H9 (cell line): Measurements from ENCODE around the gene LRRN4. TPM values are rescaled to one million over a fixed set of nuclear protein-coding genes. Genes with fewer than 3 reads are reported as not detected.

ENCODE experiments used
- DNase-seq: peaks from one replicate; pipeline ENCODE4 v3.0.0-alpha.2; 2017
- H2AFZ ChIP-seq: one replicate; pipeline ENCODE4 v1.6.1; 2013; ENCODE audit warnings: mild to moderate bottlenecking, low read length, control low read depth, moderate library complexity
- H2AK5ac ChIP-seq: 2 replicates; pipeline ENCODE4 v1.6.1; 2013; ENCODE audit warnings: low read length, control low read depth, mixed read lengths; ENCODE audit not compliant: insufficient read length
- H2BK120ac ChIP-seq: one replicate; pipeline ENCODE4 v1.6.1; 2013; ENCODE audit warnings: low read depth, mild to moderate bottlenecking, low read length, control low read depth, inconsistent platforms; ENCODE audit not compliant: poor library complexity, severe bottlenecking
- H2BK12ac ChIP-seq: 2 replicates; pipeline ENCODE4 v1.6.1; 2013; ENCODE audit warnings: low read length, control low read depth, mixed read lengths, low read depth; ENCODE audit not compliant: insufficient read length
- H2BK15ac ChIP-seq: 2 replicates; pipeline ENCODE4 v1.6.1; 2013; ENCODE audit warnings: low read depth, low read length, control low read depth
- H2BK20ac ChIP-seq: one replicate; pipeline ENCODE4 v1.6.1; 2013; ENCODE audit warnings: low read depth, mild to moderate bottlenecking, low read length, control low read depth, inconsistent platforms; ENCODE audit not compliant: poor library complexity, severe bottlenecking
- H2BK5ac ChIP-seq: 2 replicates; pipeline ENCODE4 v1.6.1; 2013; ENCODE audit warnings: low read length, control low read depth, mixed read lengths; ENCODE audit not compliant: insufficient read length
- H3K14ac ChIP-seq: 2 replicates; pipeline ENCODE4 v1.6.1; 2013; ENCODE audit warnings: low read length, control low read depth; ENCODE audit not compliant: insufficient read depth
- H3K18ac ChIP-seq: 2 replicates; pipeline ENCODE4 v1.6.1; 2013; ENCODE audit warnings: low read depth, mild to moderate bottlenecking, mixed read lengths, low read length, control low read depth; ENCODE audit not compliant: insufficient read length
- H3K23ac ChIP-seq: 2 replicates; pipeline ENCODE4 v1.6.1; 2013; ENCODE audit warnings: low read length, control low read depth, mixed read lengths, low read depth; ENCODE audit not compliant: insufficient read length
- H3K23me2 ChIP-seq: 2 replicates; pipeline ENCODE4 v1.6.1; 2013; ENCODE audit warnings: low read depth, mild to moderate bottlenecking, mixed read lengths, low read length, control low read depth; ENCODE audit not compliant: insufficient read length, poor library complexity, severe bottlenecking
- H3K27ac ChIP-seq: 2 replicates; pipeline ENCODE4 v1.5.1; 2013; ENCODE audit warnings: low read length, control low read depth, mixed read lengths, low read depth; ENCODE audit not compliant: insufficient read length
- H3K27me3 ChIP-seq: 2 replicates; pipeline ENCODE4 v1.6.1; 2013; ENCODE audit warnings: low read length, control low read depth, inconsistent platforms; ENCODE audit not compliant: insufficient read depth
- H3K4ac ChIP-seq: 2 replicates; pipeline ENCODE4 v1.6.1; 2013; ENCODE audit warnings: low read depth, mild to moderate bottlenecking, control low read depth, inconsistent platforms, low read length, moderate library complexity
- H3K4me1 ChIP-seq: 2 replicates; pipeline ENCODE4 v1.6.1; 2013; ENCODE audit warnings: low read length, control low read depth, inconsistent platforms; ENCODE audit not compliant: insufficient read depth
- H3K4me2 ChIP-seq: 2 replicates; pipeline ENCODE4 v1.6.1; 2013; ENCODE audit warnings: low read length, control low read depth, mixed read lengths; ENCODE audit not compliant: insufficient read length, insufficient read depth
- H3K56ac ChIP-seq: 2 replicates; pipeline ENCODE4 v1.6.1; 2013; ENCODE audit warnings: low read depth, mild to moderate bottlenecking, mixed read lengths, low read length, control low read depth; ENCODE audit not compliant: insufficient read length
- H3K79me1 ChIP-seq: 2 replicates; pipeline ENCODE4 v1.6.1; 2013; ENCODE audit warnings: low read depth, mild to moderate bottlenecking, moderate library complexity, low read length, control low read depth, inconsistent platforms; ENCODE audit not compliant: insufficient read depth, poor library complexity, severe bottlenecking
- H3K79me2 ChIP-seq: 2 replicates; pipeline ENCODE4 v1.6.1; 2013; ENCODE audit warnings: low read length, control low read depth, inconsistent platforms; ENCODE audit not compliant: insufficient read depth
- H3K9ac ChIP-seq: 2 replicates; pipeline ENCODE4 v1.6.1; 2013; ENCODE audit warnings: low read length, control low read depth, mixed read lengths; ENCODE audit not compliant: insufficient read length; ENCODE audit errors: extremely low read depth
- H3K9me3 ChIP-seq: one replicate; pipeline ENCODE4 v1.6.1; 2013; ENCODE audit warnings: low read depth, low read length, inconsistent platforms; ENCODE audit not compliant: control insufficient read depth
- H3T11ph ChIP-seq: one replicate; pipeline ENCODE4 v1.6.1; 2013; ENCODE audit warnings: mild to moderate bottlenecking, low read length, control low read depth, inconsistent platforms
- H4K20me1 ChIP-seq: one replicate; pipeline ENCODE4 v1.6.1; 2013; ENCODE audit not compliant: control insufficient read depth, insufficient read length, insufficient read depth
- H4K5ac ChIP-seq: 2 replicates; pipeline ENCODE4 v1.6.1; 2013; ENCODE audit warnings: low read depth, mild to moderate bottlenecking, mixed read lengths, low read length, control low read depth; ENCODE audit not compliant: insufficient read length
- H4K8ac ChIP-seq: replicated peaks from 2 replicates; pipeline ENCODE4 v1.6.1; 2013; ENCODE audit warnings: low read length, control low read depth, mixed read lengths, low read depth; ENCODE audit not compliant: insufficient read length
- H4K91ac ChIP-seq: 2 replicates; pipeline ENCODE4 v1.6.1; 2013; ENCODE audit warnings: low read depth, mild to moderate bottlenecking, moderate library complexity, mixed read lengths, low read length, control low read depth; ENCODE audit not compliant: insufficient read length
- H3K27ac Mint-ChIP-seq, 3 experiments: 2 replicates in 2 of 3; 3 replicates in 1 of 3; pipeline ENCODE4 v1.8.0; 2020 to 2021; ENCODE audit warnings: mixed read lengths in 3 of 3, mild to moderate bottlenecking in 1 of 3, moderate library complexity in 1 of 3
- H3K27me3 Mint-ChIP-seq: 2 replicates; pipeline ENCODE4 v1.8.0; 2021; ENCODE audit warnings: low read depth, mild to moderate bottlenecking, moderate library complexity, mixed read lengths
- H3K36me3 Mint-ChIP-seq, 3 experiments: 2 replicates in 2 of 3; 3 replicates in 1 of 3; pipeline ENCODE4 v1.8.0; 2020 to 2021; ENCODE audit warnings: low read depth in 3 of 3, mixed read lengths in 3 of 3; ENCODE audit not compliant: insufficient read depth in 1 of 3
- H3K4me1 Mint-ChIP-seq, 2 experiments: 2 replicates each; pipeline ENCODE4 v1.8.0; 2020; ENCODE audit warnings: mixed read lengths in 2 of 2
- H3K4me3 Mint-ChIP-seq, 2 experiments: 2 replicates in 1 of 2; 3 replicates in 1 of 2; pipeline ENCODE4 v1.8.0; 2020 to 2021; ENCODE audit warnings: mild to moderate bottlenecking in 2 of 2, mixed read lengths in 2 of 2, moderate library complexity in 1 of 2
- H3K9me3 Mint-ChIP-seq, 2 experiments: 2 replicates in 1 of 2; 3 replicates in 1 of 2; pipeline ENCODE4 v1.8.0; 2020; ENCODE audit warnings: mild to moderate bottlenecking in 2 of 2, mixed read lengths in 2 of 2, moderate library complexity in 1 of 2
- CTCF ChIP-seq: fragments of 200-600 bp; sonication (generic); conservative IDR thresholded peaks from 3 replicates; pipeline ENCODE4 v1.8.0; 2021; ENCODE audit warnings: antibody characterized with exemption, mild to moderate bottlenecking
- WGBS: extraction: QIAGEN DNeasy Blood & Tissue Kit; methylation state at CpG from one replicate; pipeline ENCODE4 v1.1.7; 2013; ENCODE audit warnings: missing lambda C conversion rate, low lambda C conversion rate, mixed read lengths; ENCODE audit not compliant: insufficient read length; ENCODE audit errors: extremely low coverage; 5-methylcytosine and 5-hydroxymethylcytosine counted together
- total RNA-seq: library from RNA; stranded (reverse); gene quantifications from 2 replicates; pipeline ENCODE4 v1.2.1, GENCODE V29; 2021

LRRN4 gene
- total RNA-seq, 1 experiment from 2014 or later: 0.22 TPM

DNA sequence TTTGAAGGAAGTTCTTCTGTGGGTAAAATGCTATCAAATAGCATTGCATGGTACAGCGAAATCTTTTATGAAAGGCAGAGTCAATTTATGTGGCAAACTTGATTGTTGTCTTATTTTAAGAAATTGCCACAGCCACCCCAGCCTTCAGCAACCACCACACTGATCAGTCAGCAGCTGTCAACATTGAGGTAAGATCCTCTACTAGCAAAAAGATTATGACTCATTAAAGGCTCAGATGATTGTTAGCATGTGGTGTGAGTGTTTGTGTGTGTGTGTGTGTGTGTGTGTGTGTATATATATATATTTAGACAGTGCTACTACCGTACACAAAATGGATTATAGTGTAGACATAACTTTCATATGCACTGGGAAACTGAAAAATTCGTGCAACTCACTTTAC, 27.8 kb downstream of the LRRN4 start:
- Histone ChIP-seq H3K4me1 (no peaks in the 10 kb centered on the region), H4K8ac (no peak overlapping the region), H3K9ac (no peak overlapping the region), H3K27ac (no peak overlapping the region), H2AFZ (no peak overlapping the region), H2BK120ac (no peak overlapping the region), H3K4ac (no peak overlapping the region), H3T11ph (no peak overlapping the region), H3K23me2 (no peaks in the 10 kb centered on the region), H3K9me3 (no peaks in the 10 kb centered on the region), H2BK15ac (no peak overlapping the region), H3K14ac (no peak overlapping the region), H3K79me1 (peaks cover 6% of the 10 kb centered on the region), H4K20me1 (no peaks in the 10 kb centered on the region), H2AK5ac (no peak overlapping the region), H3K27me3 (no peaks in the 10 kb centered on the region), H2BK12ac (no peak overlapping the region), H3K56ac (no peak overlapping the region), H2BK20ac (no peak overlapping the region), H3K18ac (no peak overlapping the region), H4K5ac (no peak overlapping the region), H3K79me2 (no peaks in the 10 kb centered on the region; the same call in 1 of the 2 replicates), H4K91ac (no peak overlapping the region), H3K23ac (no peak overlapping the region), H2BK5ac (no peak overlapping the region), H3K4me2 (no peak overlapping the region)
- TF ChIP-seq CTCF: no peak
- Mint-ChIP-seq H3K4me3 (no peak overlapping the region), H3K27ac (no peak overlapping the region), H3K27me3 (no peaks in the 10 kb centered on the region), H3K36me3 (peaks cover 40 to 44% (median 43%) of the 10 kb centered on the region in 3 experiments), H3K4me1 (no peaks in the 10 kb centered on the region), H3K9me3 (peaks cover 13 to 22% of the 10 kb centered on the region in 2 experiments)
- no CpG with 5 or more reads among the region's 3 CpGs for WGBS
- DNase-seq: no peak
